ENCODE measurements around the gene USP5. TPM values are rescaled to one million over a fixed set of nuclear protein-coding genes. Genes with fewer than 3 reads are reported as not detected.

The USP5 gene
- total and polyA plus RNA-seq, 2 of the 8 experiments (the other 6 are each of a cell fraction or from before 2014, with no cell fraction given) = 66.5 to 148 TPM

GRCh38 chr12:6854036-6854435 lies 2.1 kb downstream of the USP5 start (continued):
- TF ChIP-seq EGR1 (IDR thresholded peaks at IDR 0.05; ENCODE audit: borderline replicate concordance, low read depth, low read length) = no peak

All from H1 (cell line).